Astrocyte of the spinal cord (primary cell): ENCODE results near the gene UBE2D1.

Experiments
- DNase-seq: peaks from one replicate; pipeline ENCODE4 v3.0.0; 2011; ENCODE audit warnings: low read depth, low spot score
- H3K4me3 ChIP-seq: 2 replicates; pipeline ENCODE4 v1.5.1; 2011; ENCODE audit warnings: low read depth, mild to moderate bottlenecking, low read length, moderate library complexity
- in situ Hi-C: cut with HindIII; loops from 2 replicates; pipeline ENCODE4 v1.10.0; 2017; ENCODE audit warnings: low sequenced_read_pairs
- TF ChIP-seq, protein P1 (sequence below): IDR thresholded peaks from 2 replicates; pipeline ENCODE4 v1.5.1; 2012; ENCODE audit warnings: low read depth, mild to moderate bottlenecking, low read length, inconsistent platforms

The UBE2D1 gene

DNA sequence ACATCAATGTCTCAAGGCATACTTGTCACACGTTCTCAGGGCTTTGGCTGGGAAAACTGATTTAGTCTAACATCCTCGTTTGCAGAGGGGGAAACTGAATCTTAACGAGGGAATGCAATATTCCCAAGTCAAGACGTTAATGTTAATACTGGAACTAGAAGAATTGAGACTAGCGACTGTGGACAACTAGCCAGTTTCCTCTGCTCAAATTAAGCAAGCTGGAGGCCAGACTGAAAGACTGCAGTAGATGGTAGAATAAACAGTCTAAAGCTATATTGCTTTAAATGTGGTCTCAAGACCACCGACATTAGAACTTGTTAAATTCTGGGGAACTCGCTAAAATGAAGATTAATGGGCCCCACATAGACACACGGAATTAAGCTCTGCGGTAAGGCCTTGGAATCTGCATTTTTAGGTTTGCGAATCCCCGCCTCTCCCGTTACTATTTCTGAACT is 49.8 kb downstream of the UBE2D1 start:
- TF ChIP-seq, protein P1, sequence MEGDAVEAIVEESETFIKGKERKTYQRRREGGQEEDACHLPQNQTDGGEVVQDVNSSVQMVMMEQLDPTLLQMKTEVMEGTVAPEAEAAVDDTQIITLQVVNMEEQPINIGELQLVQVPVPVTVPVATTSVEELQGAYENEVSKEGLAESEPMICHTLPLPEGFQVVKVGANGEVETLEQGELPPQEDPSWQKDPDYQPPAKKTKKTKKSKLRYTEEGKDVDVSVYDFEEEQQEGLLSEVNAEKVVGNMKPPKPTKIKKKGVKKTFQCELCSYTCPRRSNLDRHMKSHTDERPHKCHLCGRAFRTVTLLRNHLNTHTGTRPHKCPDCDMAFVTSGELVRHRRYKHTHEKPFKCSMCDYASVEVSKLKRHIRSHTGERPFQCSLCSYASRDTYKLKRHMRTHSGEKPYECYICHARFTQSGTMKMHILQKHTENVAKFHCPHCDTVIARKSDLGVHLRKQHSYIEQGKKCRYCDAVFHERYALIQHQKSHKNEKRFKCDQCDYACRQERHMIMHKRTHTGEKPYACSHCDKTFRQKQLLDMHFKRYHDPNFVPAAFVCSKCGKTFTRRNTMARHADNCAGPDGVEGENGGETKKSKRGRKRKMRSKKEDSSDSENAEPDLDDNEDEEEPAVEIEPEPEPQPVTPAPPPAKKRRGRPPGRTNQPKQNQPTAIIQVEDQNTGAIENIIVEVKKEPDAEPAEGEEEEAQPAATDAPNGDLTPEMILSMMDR: no peak
- DNase-seq: no peak
- in situ Hi-C loops: no loop called here
- peak overlapping the region; percentile 91 for H3K4me3 ChIP-seq

DNA sequence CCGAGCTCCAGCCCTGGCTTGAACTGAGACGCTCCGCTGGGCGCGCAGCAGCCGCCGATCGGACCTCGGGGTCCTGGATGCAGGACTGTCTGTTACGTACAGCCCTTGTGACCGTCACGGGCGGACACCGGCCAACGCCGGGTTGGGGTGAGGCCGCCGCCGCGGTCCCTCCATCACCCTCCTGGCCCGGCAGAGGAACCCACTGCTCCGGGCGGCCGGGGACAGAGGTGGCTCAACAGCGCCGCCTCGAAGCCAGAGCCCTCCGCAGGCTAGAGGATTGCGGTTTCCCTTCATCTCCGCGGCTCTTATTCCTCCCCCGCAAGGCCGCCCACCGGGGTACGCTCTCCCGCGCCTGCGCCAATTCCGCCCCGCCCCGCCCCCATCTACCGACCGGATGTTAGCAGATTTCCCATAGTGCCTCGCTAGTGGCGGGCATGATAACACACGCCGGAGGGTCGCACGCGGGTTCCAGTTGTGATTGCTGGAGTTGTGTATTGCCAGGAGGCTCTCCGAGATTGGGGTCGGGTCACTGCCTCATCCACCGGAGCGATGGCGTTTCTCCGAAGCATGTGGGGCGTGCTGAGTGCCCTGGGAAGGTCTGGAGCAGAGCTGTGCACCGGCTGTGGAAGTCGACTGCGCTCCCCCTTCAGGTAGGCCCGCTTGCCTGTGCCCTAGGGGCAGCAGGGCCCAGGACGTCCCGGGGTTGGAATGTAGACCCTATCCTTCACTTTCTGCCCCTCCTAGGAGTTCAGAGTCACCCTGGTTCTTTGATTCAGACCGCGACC is 50.4 kb downstream of the UBE2D1 start, which contains the start of gene TFAM:
TSS of gene TFAM (plus strand) at position 412 of the 785 bp plus-strand sequence. CDS start at position 550, 138 bp downstream.
- peak; percentile 94 for DNase-seq
- H3K4me3 ChIP-seq: peak within 1 kb of the TSS; percentile 91
- in situ Hi-C loops: no loop called here
- TF ChIP-seq, protein P1: peak; percentile 53

DNA sequence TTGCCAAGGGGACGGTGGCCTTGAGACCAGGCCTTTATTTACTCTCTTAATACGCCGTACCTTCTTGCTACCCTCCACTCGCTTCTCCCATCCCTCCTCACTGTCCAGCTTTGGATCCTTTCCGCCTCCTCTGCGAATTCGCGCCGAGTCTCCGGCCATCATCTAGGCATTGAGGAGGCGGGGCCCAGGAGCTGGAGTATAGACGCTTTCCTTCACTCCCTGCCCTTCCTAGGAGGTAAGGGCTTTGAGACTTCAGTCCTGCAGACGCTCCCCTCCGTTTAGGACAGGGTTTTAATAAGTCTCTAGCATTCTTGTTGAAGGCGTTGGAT is 50.9 kb downstream of the UBE2D1 start:
- TF ChIP-seq, protein P1: no peak
- in situ Hi-C loops: no loop called here
- H3K4me3 ChIP-seq: peak overlapping the region; percentile 91
- DNase-seq: peak; percentile 27

DNA sequence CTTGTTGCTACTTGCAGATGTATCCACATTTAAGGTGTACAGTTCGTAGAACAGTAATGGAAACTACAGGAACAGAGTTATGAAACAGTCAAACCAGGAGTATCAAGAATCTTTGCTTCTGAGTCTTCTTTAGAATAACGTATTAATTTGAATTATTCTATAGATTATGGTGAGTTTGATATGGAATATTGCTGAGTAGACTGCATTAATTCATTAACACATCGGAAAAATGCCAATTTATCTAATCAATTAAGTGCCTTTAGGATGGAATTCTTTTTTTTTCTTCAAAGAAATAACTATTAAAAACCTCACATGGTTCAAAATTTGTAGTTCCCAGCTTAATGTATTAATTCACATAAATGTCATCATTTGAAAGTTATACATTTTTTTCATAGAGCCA is 54.2 kb downstream of the UBE2D1 start:
- in situ Hi-C loops: no loop called here
- TF ChIP-seq, protein P1: no peak
- no peak for DNase-seq
- H3K4me3 ChIP-seq: no peak overlapping the region

DNA sequence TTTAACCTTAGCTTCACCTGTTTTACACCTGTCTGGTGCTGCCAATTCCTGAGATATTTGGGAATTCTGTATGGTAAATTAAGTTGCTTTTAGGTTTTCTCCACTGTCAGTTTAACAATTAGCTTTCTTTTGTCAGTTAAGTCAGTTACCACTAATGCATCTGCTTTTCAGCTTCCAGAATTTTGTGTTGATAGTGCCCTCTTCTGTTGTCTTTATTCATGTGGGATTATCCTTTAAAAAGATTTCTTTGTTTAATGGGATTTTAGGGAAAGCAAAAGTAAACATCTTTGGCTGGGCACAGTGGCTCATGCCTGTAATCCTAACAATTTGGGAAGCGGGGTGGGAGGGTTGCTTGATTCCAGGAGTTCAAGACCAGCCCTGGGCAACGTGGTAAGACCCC is 58.5 kb downstream of the UBE2D1 start:
- H3K4me3 ChIP-seq: no peak overlapping the region
- in situ Hi-C loops: no loop called here
- TF ChIP-seq, protein P1: no peak
- DNase-seq: no peak

DNA sequence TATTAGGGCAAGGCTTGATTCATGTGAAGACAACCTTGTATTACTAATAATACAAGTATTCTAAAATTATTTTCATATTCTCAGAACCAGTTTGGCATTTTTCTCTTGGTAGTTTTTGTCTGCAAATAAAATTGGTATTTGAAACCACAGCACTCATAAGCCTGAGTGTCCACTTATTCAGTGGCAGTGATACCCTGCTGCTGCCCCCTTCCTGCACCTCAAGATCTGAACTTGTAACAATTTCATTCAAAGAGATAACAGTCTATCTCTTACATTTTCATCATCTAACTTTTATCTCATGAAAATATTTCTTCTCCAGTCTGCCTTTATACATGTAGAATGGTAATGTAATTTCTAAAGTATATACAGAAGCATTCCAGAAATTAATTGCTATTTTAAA is 59.7 kb downstream of the UBE2D1 start:
- no peak for DNase-seq
- H3K4me3 ChIP-seq: no peak overlapping the region
- in situ Hi-C loops: no loop called here
- TF ChIP-seq, protein P1: no peak
